Epithelial cell of esophagus (primary cell): ENCODE data around the gene RAD9A.

ENCODE experiments used
- DNase-seq: peaks from one replicate; pipeline ENCODE4 v3.0.0; 2010; ENCODE audit warnings: low read depth
- H3K4me3 ChIP-seq: 2 replicates; pipeline ENCODE4 v1.5.1; 2011; ENCODE audit warnings: mild to moderate bottlenecking, low read length, control low read depth
- CTCF ChIP-seq: IDR thresholded peaks from 2 replicates; pipeline ENCODE4 v1.5.1; 2011; ENCODE audit warnings: low read depth, mild to moderate bottlenecking, low read length, control low read depth, inconsistent platforms; ENCODE audit not compliant: insufficient read depth; ENCODE audit errors: missing control alignments

The RAD9A gene

GRCh38 chr11:67364783-67365722, 26.7 kb upstream of the RAD9A start:
- no peak overlapping the region for H3K4me3 ChIP-seq
- TF ChIP-seq CTCF, result no peak
- DNase-seq, result no peak

DNA sequence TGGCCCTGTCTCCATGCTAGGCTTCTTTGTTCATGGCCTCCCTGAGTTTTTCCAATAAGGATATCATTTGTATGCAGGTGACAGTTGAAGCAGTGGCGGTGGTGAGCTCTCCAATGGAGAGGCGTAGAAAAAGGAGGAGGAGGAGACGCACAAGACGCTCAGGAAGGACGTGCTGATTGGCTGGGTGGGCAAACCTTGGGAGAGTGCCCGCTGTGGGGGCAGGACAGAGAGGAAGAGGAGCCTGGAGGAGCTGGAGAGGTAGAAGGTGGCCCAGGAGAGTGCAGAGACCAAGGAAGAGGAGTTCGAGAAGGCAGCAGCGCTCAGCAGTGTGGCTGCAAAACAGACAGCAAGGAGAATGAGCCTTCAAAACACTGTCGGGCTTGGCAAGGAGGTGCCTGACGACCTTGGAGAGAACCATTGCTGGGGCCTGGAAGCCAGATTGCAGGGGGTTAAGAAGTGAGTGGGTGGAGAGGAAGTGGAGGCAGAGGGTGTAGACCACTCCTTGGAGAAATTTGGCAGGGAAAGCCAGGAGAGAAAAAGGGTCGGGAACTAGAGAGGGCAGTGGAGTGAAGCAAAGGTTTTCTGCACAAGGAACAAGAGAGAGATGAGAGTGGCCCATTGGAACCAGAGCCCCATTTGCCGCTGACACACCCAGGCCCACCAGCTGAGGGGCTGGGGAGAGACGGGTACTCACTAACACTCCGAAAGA, 25.9 kb upstream of the RAD9A start:
- no peak overlapping the region for H3K4me3 ChIP-seq
- DNase-seq, result no peak
- TF ChIP-seq CTCF, result no peak

DNA sequence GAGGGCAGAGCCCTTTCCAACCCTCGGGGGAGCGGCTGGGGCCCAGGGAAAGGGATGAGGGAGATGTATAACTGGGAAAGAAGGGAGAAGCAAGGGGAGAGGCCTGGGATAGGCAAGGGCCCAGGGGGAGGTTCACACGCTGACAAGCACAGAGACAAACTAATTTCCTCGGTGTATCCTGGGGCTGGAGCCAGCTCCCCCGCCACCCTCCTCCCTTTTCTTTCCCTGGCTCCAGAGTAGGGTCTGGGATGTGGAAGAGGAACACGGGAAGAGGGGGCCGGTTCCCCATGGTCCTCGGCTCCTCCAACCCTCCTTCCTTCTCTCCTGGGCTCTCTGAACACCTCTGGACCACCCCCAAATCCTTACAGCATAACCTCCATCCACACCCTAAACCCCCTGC, 25.2 kb upstream of the RAD9A start:
- H3K4me3 ChIP-seq, result no peak overlapping the region
- TF ChIP-seq CTCF, result no peak
- no peak for DNase-seq

- peak; percentile 45 for DNase-seq
- H3K4me3 ChIP-seq, result no peak overlapping the region
- no peak for TF ChIP-seq CTCF
These were observed 24.6 kb upstream of the RAD9A start for GRCh38 chr11:67366961-67367760.

DNA sequence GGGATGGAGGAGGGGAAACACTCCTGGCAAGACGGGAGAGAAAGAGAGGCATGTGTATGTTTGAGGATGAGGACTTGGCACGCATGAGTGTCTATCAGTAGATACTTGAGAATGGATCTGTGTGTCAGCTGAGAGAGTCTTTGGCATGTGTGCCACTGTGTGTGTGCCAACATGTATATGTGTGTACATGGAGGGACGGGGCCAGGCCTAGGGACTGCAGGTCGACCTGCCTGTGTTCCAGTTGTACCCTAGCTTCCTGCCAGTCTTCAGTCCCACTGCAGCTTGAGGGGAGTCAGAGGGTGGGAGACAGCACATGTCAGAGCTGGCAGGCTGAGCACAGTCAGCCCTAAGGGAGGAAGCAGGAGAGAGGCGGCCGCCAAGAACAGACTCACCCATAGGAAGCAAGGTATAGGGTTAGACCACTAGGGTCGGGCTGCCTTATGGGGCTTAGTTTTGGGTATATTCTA, 24.0 kb upstream of the RAD9A start:
- no peak for TF ChIP-seq CTCF
- no peak for DNase-seq
- H3K4me3 ChIP-seq, result no peak overlapping the region

- H3K4me3 ChIP-seq, result no peak overlapping the region
- no peak for TF ChIP-seq CTCF
- no peak for DNase-seq
These were observed 23.2 kb upstream of the RAD9A start for GRCh38 chr11:67368621-67369020.
